Gastroesophageal sphincter (tissue), 4 donors: ENCODE measurements around the gene PSME3IP1. TPM values are rescaled to one million over a fixed set of nuclear protein-coding genes. Genes with fewer than 3 reads are reported as not detected.
A peak's percentile ranks its signal among the peaks of the same experiment; 100 is the strongest.

ENCODE experiments used
- ATAC-seq: fragments of 150-250 bp; one replicate; pipeline ENCODE4 v1.9.1; 2016; ENCODE audit warnings: mild to moderate bottlenecking, moderate library complexity
- H3K27ac ChIP-seq, 4 donors: fragments of 200-600 bp; sonication (generic) in 3 of 4; 1 replicate in 3 of 4; 2 replicates in 1 of 4; pipeline ENCODE4 v1.5.1; 2016 to 2019
- H3K27me3 ChIP-seq: fragments of 200-600 bp; sonication (generic); one replicate; pipeline ENCODE4 v1.5.1; 2019
- H3K36me3 ChIP-seq, 2 donors: fragments of 200-600 bp; sonication (generic); one replicate each; pipeline ENCODE4 v1.5.1; 2019; ENCODE audit warnings: control low read depth in 1 of 2
- H3K4me1 ChIP-seq, 3 donors: fragments of 200-600 bp; sonication (generic); 1 replicate in 2 of 3; 2 replicates in 1 of 3; pipeline ENCODE4 v1.5.1; 2016 to 2019; ENCODE audit warnings: control low read depth in 2 of 3
- H3K4me3 ChIP-seq, 2 donors: fragments of 200-600 bp; sonication (generic); one replicate each; pipeline ENCODE4 v1.5.1; 2019; ENCODE audit warnings: mild to moderate bottlenecking in 1 of 2, moderate library complexity in 1 of 2
- H3K9me3 ChIP-seq, 3 donors: fragments of 200-600 bp; sonication (generic); one replicate each; pipeline ENCODE4 v1.5.1; 2017 to 2019; ENCODE audit warnings: control low read depth in 2 of 3
- CTCF ChIP-seq, 4 experiments: fragments of 200-600 bp in 2 of 4; fragments of 450-650 bp in 2 of 4; sonication (generic) in 1 of 4; IDR thresholded peaks; one replicate each; pipeline ENCODE4 v1.5.1; 2017 to 2019; ENCODE audit warnings: antibody characterized with exemption in 4 of 4, mild to moderate bottlenecking in 2 of 4, moderate library complexity in 2 of 4
- EP300 ChIP-seq: sonication (generic); formaldehyde crosslinking; IDR thresholded peaks from one replicate; pipeline ENCODE4 v1.6.1; 2017; ENCODE audit warnings: antibody characterized with exemption, mild to moderate bottlenecking
- POLR2A ChIP-seq, 2 donors: fragments of 450-650 bp; IDR thresholded peaks; one replicate each; pipeline ENCODE4 v1.6.1; 2017; ENCODE audit warnings: antibody characterized with exemption in 2 of 2, mild to moderate bottlenecking in 2 of 2, moderate library complexity in 1 of 2
- POLR2AphosphoS5 ChIP-seq: sonication (generic); formaldehyde crosslinking; IDR thresholded peaks from one replicate; pipeline ENCODE4 v1.6.1; 2017; ENCODE audit warnings: antibody characterized with exemption
- WGBS, 2 donors: methylation state at CpG; one replicate each; pipeline ENCODE4 v1.1.5; 2018; ENCODE audit warnings: low coverage in 1 of 2; 5-methylcytosine and 5-hydroxymethylcytosine counted together
- total RNA-seq, 4 donors: library from RNA; depleted of rRNA; stranded (reverse); fragments of >200 nt; gene quantifications; one replicate each; pipeline ENCODE4 v1.1.0, GENCODE V29; 2016

The PSME3IP1 gene
- total RNA-seq, 4 donors from 2014 or later: 54.9 to 80.7 (median 68.1) TPM

- peaks cover 0 to 34% (median 7%) of the 10 kb centered on the region in 3 donors for H3K4me1 ChIP-seq
- H3K9me3 ChIP-seq: no peaks in the 10 kb centered on the region
- H3K4me3 ChIP-seq: no peak overlapping the region
- WGBS, 2 donors: 66 to 81% methylated on average over 3 of the region's 3 CpGs
- H3K36me3 ChIP-seq: peaks cover 0 to 11% of the 10 kb centered on the region in 2 donors
- no peaks in the 10 kb centered on the region for H3K27me3 ChIP-seq
- TF ChIP-seq POLR2A (IDR thresholded peaks at IDR 0.05): no peak
- TF ChIP-seq EP300: no peak
- TF ChIP-seq CTCF (IDR thresholded peaks at IDR 0.05): no peak
- no peak for TF ChIP-seq POLR2AphosphoS5
- no peak overlapping the region for H3K27ac ChIP-seq
- no peak for ATAC-seq
Measured at GRCh38 chr16:57179215-57179828, 6.5 kb downstream of the PSME3IP1 start.

GRCh38 chr16:57178793-57179212 is 7.0 kb downstream of the PSME3IP1 start:
- ATAC-seq: no peak
- H3K36me3 ChIP-seq: peaks cover 0 to 15% of the 10 kb centered on the region in 2 donors
- no peaks in the 10 kb centered on the region for H3K9me3 ChIP-seq
- TF ChIP-seq POLR2AphosphoS5 (no peak), EP300 (no peak), CTCF (IDR thresholded peaks at IDR 0.05) (no peak), POLR2A (IDR thresholded peaks at IDR 0.05) (no peak)
- H3K4me1 ChIP-seq: peaks cover 0 to 33% (median 7%) of the 10 kb centered on the region in 3 donors
- 48 to 50% methylated on average over 4 of the region's 4 CpGs for WGBS, 2 donors
- H3K27me3 ChIP-seq: no peaks in the 10 kb centered on the region
- no peak overlapping the region for H3K4me3 ChIP-seq
- no peak overlapping the region for H3K27ac ChIP-seq

GRCh38 chr16:57178196-57178595 is 7.6 kb downstream of the PSME3IP1 start:
- Histone ChIP-seq H3K27ac (peak overlapping the region in 1 of 4 donors; percentile 2), H3K27me3 (no peaks in the 10 kb centered on the region), H3K4me1 (peaks cover 0 to 27% (median 7%) of the 10 kb centered on the region in 3 donors), H3K4me3 (no peak overlapping the region), H3K9me3 (no peaks in the 10 kb centered on the region), H3K36me3 (peaks cover 0 to 21% of the 10 kb centered on the region in 2 donors)
- no peak for ATAC-seq
- TF ChIP-seq EP300: no peak
- no peak for TF ChIP-seq CTCF (IDR thresholded peaks at IDR 0.05)
- no peak for TF ChIP-seq POLR2AphosphoS5
- TF ChIP-seq POLR2A (IDR thresholded peaks at IDR 0.05): no peak
- WGBS, 2 donors: 48 to 58% methylated on average over 3 of the region's 3 CpGs

GRCh38 chr16:57175896-57176295 is 9.9 kb downstream of the PSME3IP1 start:
- ATAC-seq: no peak
- WGBS, 2 donors: 39 to 44% methylated on average over 3 to 5 of the region's 5 CpGs
- H3K4me3 ChIP-seq: no peak overlapping the region
- no peaks in the 10 kb centered on the region for H3K27me3 ChIP-seq
- no peaks in the 10 kb centered on the region for H3K9me3 ChIP-seq
- no peak for TF ChIP-seq EP300
- no peak for TF ChIP-seq POLR2AphosphoS5
- no peak for TF ChIP-seq CTCF (IDR thresholded peaks at IDR 0.05)
- no peak for TF ChIP-seq POLR2A (IDR thresholded peaks at IDR 0.05)
- peaks cover 0 to 25% (median 7%) of the 10 kb centered on the region in 3 donors for H3K4me1 ChIP-seq
- H3K36me3 ChIP-seq: peaks cover 0 to 44% of the 10 kb centered on the region in 2 donors
- no peak overlapping the region for H3K27ac ChIP-seq

GRCh38 chr16:57172721-57173290 is 13.0 kb downstream of the PSME3IP1 start:
- TF ChIP-seq POLR2AphosphoS5: no peak
- TF ChIP-seq POLR2A (IDR thresholded peaks at IDR 0.05): no peak
- no peak for TF ChIP-seq CTCF (IDR thresholded peaks at IDR 0.05)
- no peak for TF ChIP-seq EP300
- H3K9me3 ChIP-seq: no peaks in the 10 kb centered on the region
- WGBS, 2 donors: 94 to 100% methylated on average over 1 to 5 of the region's 5 CpGs
- no peak overlapping the region for H3K27ac ChIP-seq
- peaks cover 0 to 58% of the 10 kb centered on the region in 2 donors for H3K36me3 ChIP-seq
- no peak overlapping the region for H3K4me3 ChIP-seq
- ATAC-seq: no peak
- peaks cover 0 to 14% (median 0%) of the 10 kb centered on the region in 3 donors for H3K4me1 ChIP-seq
- no peaks in the 10 kb centered on the region for H3K27me3 ChIP-seq
